CD4-positive, alpha-beta T cell treated with Interleukin-4 for 4 hours (primary cell): ENCODE data around the gene SART3.
"Not testable (repeated sequence)": the region's sequence is repeated elsewhere in the genome, so short reads cannot be mapped to it uniquely, and the experiment has no call there.

Experiments used
- DNase-seq: peaks from one replicate; pipeline ENCODE4 v3.0.0-alpha.2; 2020

SART3 gene

GRCh38 chr12:108560321-108560721, 652 bp downstream of the SART3 start:
- DNase-seq: no peak

DNA sequence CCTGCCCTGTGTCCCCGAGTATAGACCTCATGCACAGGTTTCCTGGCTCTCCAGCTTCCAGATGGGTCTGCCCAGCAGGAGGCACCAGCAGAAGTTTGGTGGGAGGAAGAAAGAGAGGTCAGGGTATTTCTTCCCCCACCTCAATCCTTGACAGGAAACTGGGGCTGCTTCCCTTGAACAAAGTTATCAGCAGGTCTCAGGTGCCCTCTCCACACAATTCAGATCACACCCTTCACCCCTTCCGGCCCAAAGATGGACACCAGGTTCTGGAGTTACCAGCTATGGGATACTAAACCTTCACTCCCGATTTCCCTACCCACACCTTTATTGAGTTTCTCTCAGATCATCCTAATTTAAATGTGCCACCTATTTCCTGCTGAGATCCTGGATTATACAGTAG, 1.2 kb downstream of the SART3 start:
- no peak for DNase-seq

DNA sequence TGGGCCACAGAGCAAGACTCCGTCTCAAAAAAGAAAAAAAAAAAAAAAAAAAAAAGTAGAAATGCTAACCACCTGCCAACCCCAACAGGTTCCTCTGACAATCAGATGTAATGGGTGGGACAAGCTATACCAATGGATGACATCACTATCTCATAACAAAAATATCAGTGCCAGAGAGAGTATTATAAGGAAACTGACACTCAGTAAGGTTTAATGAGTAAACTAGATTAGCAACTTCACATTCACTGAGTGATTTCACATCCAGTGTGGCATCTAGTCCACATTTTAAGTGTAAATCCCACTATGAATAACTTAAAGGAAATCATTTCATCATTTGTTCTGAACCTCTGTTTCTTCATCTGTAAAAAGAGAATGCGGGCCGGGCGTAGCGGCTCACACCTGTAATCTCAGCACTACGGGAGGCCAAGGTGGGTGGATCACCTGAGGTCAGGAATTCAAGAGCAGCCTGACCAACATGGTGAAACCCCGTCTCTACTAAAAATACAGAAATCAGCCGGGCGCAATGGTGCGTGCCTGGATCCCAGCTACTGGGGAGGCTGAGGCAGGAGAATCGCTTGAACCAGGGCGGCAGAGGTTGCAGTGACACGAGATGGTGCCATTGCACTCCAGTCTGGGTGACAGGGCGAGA, 1.8 kb downstream of the SART3 start:
- DNase-seq: no peak

DNA sequence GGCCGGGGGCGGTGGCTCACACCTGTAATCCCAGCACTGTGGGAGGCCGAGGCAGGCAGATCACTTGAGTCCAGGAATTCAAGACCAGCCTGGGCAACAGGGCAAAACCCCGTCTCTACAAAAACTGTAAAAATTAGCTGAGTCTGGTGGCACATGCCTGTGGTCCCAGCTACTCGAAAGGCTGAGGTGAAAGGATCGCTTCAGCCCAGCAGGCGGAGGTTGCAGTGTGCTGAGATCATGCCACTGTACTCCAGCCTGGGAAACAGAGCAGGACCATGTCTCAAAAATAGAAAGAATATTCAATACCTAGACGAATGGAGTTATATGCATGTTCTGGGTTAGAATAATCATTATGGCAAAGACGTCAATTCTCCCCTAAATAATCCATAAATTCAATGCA, 5.6 kb downstream of the SART3 start:
- DNase-seq: not testable (repeated sequence)

DNA sequence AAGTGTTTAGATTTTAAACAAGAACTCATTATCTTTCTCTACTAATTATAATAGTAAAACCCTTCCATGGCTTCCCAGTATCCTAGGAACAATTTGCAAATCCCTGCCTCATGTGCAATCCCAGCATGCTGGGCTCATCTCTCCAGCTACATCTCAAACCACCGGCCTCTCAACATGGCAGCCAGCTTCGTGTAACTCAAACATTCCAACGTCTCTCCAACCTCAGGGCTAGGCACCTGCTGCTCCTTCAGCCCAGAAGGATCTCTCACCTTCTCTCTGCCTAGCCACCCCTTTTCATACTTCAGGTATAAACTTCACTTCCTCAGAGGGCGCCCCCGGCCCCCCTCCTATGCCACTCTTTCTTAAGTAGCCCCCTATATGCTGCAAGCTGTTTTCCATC, 7.2 kb downstream of the SART3 start:
- no peak for DNase-seq

- DNase-seq: no peak
These were observed 9.4 kb downstream of the SART3 start for GRCh38 chr12:108551535-108551934.

DNA sequence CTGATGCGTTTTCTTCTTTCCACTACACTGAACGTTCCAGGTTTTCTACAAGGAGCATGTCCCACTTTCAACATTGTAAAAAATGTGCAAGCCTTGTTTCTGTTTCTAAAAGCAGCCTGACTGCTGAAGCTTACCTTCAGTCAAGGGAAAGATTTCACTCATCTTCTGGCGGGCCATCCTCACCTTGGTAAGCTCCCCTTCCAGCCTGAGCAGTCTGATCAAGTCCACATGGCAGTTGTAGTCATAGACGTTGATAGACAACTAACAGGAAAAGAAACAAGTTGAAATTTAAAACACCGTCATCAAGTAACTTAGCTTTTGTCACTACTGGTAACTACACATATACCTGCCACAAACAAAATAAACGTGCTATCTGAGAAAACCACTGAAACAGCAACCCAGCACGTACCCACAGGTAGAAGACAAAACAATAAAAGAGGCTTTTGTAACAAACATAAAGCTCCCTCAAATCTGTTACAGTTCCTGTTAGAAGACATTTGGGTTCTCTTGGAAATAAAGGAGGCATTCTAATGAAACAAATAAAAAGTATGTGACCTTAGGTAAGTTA, 11.9 kb downstream of the SART3 start:
- DNase-seq: no peak

GRCh38 chr12:108547686-108548085, 13.3 kb downstream of the SART3 start:
- no peak for DNase-seq

GRCh38 chr12:108543652-108544051, 17.3 kb downstream of the SART3 start:
- no peak for DNase-seq

- DNase-seq: no peak
These were observed 18.7 kb downstream of the SART3 start for GRCh38 chr12:108542320-108542719.

GRCh38 chr12:108538616-108539195, 22.3 kb downstream of the SART3 start:
- DNase-seq: no peak

- no peak for DNase-seq
These were observed 22.8 kb downstream of the SART3 start for GRCh38 chr12:108538146-108538545.

GRCh38 chr12:108531929-108532848, 28.8 kb downstream of the SART3 start:
- no peak for DNase-seq

GRCh38 chr12:108530161-108530560, 30.8 kb downstream of the SART3 start:
- no peak for DNase-seq

GRCh38 chr12:108527166-108527496, 33.8 kb downstream of the SART3 start:
- no peak for DNase-seq

DNA sequence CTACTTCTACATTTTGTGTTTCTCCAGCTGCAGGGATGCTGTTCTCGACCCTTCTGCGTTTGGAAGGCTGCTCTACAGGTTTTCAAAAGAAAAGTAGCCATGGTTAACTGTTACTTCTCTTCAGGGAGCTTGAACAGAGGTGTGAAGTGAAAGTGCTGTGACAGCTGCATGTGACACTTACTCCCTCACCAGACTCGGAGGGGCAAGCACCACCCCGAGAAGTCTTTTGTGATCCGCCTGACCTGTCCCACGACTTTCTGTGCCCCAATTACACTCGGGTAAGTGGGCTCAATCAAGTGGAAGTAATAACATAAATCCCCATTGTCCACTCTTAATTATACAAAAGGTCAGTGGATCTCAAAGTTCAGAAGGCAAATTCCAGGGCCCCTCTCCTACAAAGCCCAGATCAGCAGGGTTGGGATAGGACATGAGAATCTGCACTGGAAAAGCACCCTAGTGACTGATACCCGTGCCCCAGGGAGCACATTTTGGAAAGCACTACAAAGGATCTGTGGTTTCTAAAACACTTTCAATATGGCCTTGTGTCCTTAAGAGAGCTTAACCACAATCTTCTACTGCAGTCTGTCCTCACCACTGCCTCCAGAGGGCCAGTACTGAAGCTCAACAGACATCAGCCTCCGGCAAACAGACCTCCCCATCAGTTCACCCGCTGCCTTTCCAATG, 34.3 kb downstream of the SART3 start:
- no peak for DNase-seq

DNA sequence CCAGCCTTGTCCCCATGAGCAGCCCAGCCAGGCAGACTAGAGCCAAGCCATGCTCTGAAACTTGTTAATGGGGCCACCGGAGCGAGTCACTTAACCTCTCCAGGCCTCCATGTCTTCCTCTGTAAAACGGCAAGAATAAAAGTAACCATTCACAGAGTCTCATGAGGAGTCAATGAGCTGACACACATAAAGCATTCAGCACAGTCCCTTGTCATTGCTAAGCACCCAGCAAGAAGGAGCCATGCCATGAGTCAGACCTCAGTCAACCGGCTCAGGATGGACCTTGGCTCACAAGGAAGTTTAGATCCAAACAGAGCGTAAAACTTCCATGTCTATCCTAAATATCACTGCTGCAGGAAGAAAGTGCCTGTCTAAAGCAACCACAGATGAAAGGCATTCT, 35.3 kb downstream of the SART3 start:
- DNase-seq: no peak

GRCh38 chr12:108523365-108523764, 37.6 kb downstream of the SART3 start:
- DNase-seq: no peak

DNA sequence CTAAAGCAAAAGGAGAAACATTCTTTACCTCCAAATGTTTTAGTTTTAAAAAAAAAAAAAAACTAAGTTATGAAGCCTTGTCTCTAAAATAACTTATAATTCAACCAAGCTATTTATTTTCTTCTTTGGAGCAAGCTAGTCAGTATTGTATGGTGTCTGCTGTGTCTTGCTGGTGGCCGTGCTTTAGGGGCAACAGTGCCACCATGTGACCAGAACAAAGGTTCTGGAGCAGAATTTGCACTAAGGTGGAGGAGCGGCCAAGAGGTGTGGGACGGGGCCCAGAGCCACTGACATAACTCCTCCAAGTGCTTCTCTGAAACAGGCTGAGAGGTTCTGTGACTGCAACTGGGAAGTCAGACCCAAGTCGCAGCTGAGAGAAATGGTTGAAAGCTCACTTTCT, 41.4 kb downstream of the SART3 start:
- no peak for DNase-seq

DNA sequence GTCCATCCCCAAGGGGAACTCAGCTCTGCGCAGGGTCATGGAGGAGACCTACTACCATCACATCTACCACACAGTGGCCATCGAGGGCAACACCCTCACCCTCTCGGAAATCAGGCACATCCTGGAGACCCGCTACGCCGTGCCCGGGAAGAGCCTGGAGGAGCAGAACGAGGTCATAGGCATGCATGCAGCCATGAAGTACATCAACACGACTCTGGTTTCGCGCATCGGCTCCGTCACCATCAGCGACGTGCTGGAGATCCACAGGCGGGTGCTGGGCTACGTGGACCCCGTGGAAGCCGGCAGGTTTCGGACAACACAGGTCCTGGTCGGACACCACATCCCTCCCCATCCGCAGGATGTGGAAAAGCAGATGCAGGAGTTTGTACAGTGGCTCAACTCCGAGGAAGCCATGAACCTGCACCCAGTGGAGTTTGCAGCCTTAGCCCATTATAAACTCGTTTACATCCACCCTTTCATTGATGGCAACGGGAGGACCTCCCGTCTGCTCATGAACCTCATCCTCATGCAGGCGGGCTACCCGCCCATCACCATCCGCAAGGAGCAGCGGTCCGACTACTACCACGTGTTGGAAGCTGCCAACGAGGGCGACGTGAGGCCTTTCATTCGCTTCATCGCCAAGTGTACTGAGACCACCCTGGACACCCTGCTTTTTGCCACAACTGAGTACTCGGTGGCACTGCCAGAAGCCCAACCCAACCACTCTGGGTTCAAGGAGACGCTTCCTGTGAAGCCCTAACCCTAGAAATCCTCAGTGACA, 42.1 kb downstream of the SART3 start:
- no peak for DNase-seq

- DNase-seq: no peak
These were observed 42.8 kb downstream of the SART3 start for GRCh38 chr12:108518101-108518715.
